ENCODE measurements around the gene RXRA.
A peak's percentile ranks its signal among the peaks of the same experiment; 100 is the strongest.

The RXRA gene

GRCh38 chr9:134320868-134321471 is 5.3 kb upstream of the RXRA start:
- TF ChIP-seq TAF1 (IDR thresholded peaks at IDR 0.05; ENCODE audit: low read depth, low read length) (no peak), SPI1 (IDR thresholded peaks at IDR 0.05; ENCODE audit: low read depth, low read length) (no peak), PAX5 (IDR thresholded peaks at IDR 0.05; ENCODE audit: insufficient read depth, low read length, severe bottlenecking) (no peak), POLR2AphosphoS5 (IDR thresholded peaks at IDR 0.05; ENCODE audit: low read depth, low read length) (no peak), POLR2A (IDR thresholded peaks at IDR 0.05; ENCODE audit: low read depth, low read length) (no peak), POU2F2 (IDR thresholded peaks at IDR 0.05; ENCODE audit: low read depth, low read length) (no peak)
- no peak for DNase-seq (ENCODE audit: insufficient read length, low spot score)
- no peak for FAIRE-seq

- no peak for FAIRE-seq
- DNase-seq (ENCODE audit: insufficient read length, low spot score) = no peak
- TF ChIP-seq PAX5 (IDR thresholded peaks at IDR 0.05; ENCODE audit: insufficient read depth, low read length, severe bottlenecking) (no peak), SPI1 (IDR thresholded peaks at IDR 0.05; ENCODE audit: low read depth, low read length) (no peak), POLR2AphosphoS5 (IDR thresholded peaks at IDR 0.05; ENCODE audit: low read depth, low read length) (no peak), TAF1 (IDR thresholded peaks at IDR 0.05; ENCODE audit: low read depth, low read length) (no peak), POLR2A (IDR thresholded peaks at IDR 0.05; ENCODE audit: low read depth, low read length) (no peak), POU2F2 (IDR thresholded peaks at IDR 0.05; ENCODE audit: low read depth, low read length) (no peak)
These were observed 4.7 kb upstream of the RXRA start for GRCh38 chr9:134321531-134321930.

GRCh38 chr9:134321946-134322741 is 4.1 kb upstream of the RXRA start:
- FAIRE-seq (no peak), DNase-seq (ENCODE audit: insufficient read length, low spot score) (no peak)
- TF ChIP-seq TAF1 (IDR thresholded peaks at IDR 0.05; ENCODE audit: low read depth, low read length) = no peak
- no peak for TF ChIP-seq PAX5 (IDR thresholded peaks at IDR 0.05; ENCODE audit: insufficient read depth, low read length, severe bottlenecking)
- no peak for TF ChIP-seq POU2F2 (IDR thresholded peaks at IDR 0.05; ENCODE audit: low read depth, low read length)
- no peak for TF ChIP-seq POLR2AphosphoS5 (IDR thresholded peaks at IDR 0.05; ENCODE audit: low read depth, low read length)
- no peak for TF ChIP-seq POLR2A (IDR thresholded peaks at IDR 0.05; ENCODE audit: low read depth, low read length)
- no peak for TF ChIP-seq SPI1 (IDR thresholded peaks at IDR 0.05; ENCODE audit: low read depth, low read length)

- TF ChIP-seq POLR2A (IDR thresholded peaks at IDR 0.05; ENCODE audit: low read depth, low read length) (no peak), SPI1 (IDR thresholded peaks at IDR 0.05; ENCODE audit: low read depth, low read length) (no peak)
- DNase-seq (ENCODE audit: insufficient read length, low spot score) (no peak), FAIRE-seq (no peak)
These were observed 3.4 kb upstream of the RXRA start for GRCh38 chr9:134322781-134323241.

- TF ChIP-seq POLR2AphosphoS5 (IDR thresholded peaks at IDR 0.05; ENCODE audit: low read depth, low read length) = no peak
- TF ChIP-seq POU2F2 (IDR thresholded peaks at IDR 0.05; ENCODE audit: low read depth, low read length) = no peak
- no peak for TF ChIP-seq SPI1 (IDR thresholded peaks at IDR 0.05; ENCODE audit: low read depth, low read length)
- no peak for TF ChIP-seq POLR2A (IDR thresholded peaks at IDR 0.05; ENCODE audit: low read depth, low read length)
- no peak for TF ChIP-seq TAF1 (IDR thresholded peaks at IDR 0.05; ENCODE audit: low read depth, low read length)
- TF ChIP-seq PAX5 (IDR thresholded peaks at IDR 0.05; ENCODE audit: insufficient read depth, low read length, severe bottlenecking) = no peak
- FAIRE-seq (no peak), DNase-seq (ENCODE audit: insufficient read length, low spot score) (no peak)
These were observed 2.4 kb upstream of the RXRA start for GRCh38 chr9:134323741-134324358.

GRCh38 chr9:134324359-134325095 is 1.7 kb upstream of the RXRA start:
- FAIRE-seq (no peak), DNase-seq (ENCODE audit: insufficient read length, low spot score) (no peak)
- TF ChIP-seq POLR2A (IDR thresholded peaks at IDR 0.05; ENCODE audit: low read depth, low read length) (no peak), TAF1 (IDR thresholded peaks at IDR 0.05; ENCODE audit: low read depth, low read length) (no peak), SPI1 (IDR thresholded peaks at IDR 0.05; ENCODE audit: low read depth, low read length) (no peak)

GRCh38 chr9:134325096-134325812 is 1.0 kb upstream of the RXRA start:
- DNase-seq (ENCODE audit: insufficient read length, low spot score) (no peak), FAIRE-seq (peak; percentile 40)
- TF ChIP-seq PAX5 (IDR thresholded peaks at IDR 0.05; ENCODE audit: insufficient read depth, low read length, severe bottlenecking) (no peak), SPI1 (IDR thresholded peaks at IDR 0.05; ENCODE audit: low read depth, low read length) (no peak)

GRCh38 chr9:134326724-134327601 is 708 bp downstream of the RXRA start:
- TF ChIP-seq POLR2A (IDR thresholded peaks at IDR 0.05; ENCODE audit: low read depth, low read length) (no peak), SPI1 (IDR thresholded peaks at IDR 0.05; ENCODE audit: low read depth, low read length) (no peak), POU2F2 (IDR thresholded peaks at IDR 0.05; ENCODE audit: low read depth, low read length) (no peak), TAF1 (IDR thresholded peaks at IDR 0.05; ENCODE audit: low read depth, low read length) (no peak)
- FAIRE-seq (no peak), DNase-seq (ENCODE audit: insufficient read length, low spot score) (no peak)

All from GM12891 (cell line).